ENCODE results near the gene ARFGEF2. TPM values are rescaled to one million over a fixed set of nuclear protein-coding genes. Genes with fewer than 3 reads are reported as not detected.

Gene ARFGEF2
- total RNA-seq, 1 experiment from 2014 or later = 22.2 TPM

GRCh38 chr20:49032455-49032854, 110.9 kb downstream of the ARFGEF2 start (continued):
- TF ChIP-seq ZBTB33 (IDR thresholded peaks at IDR 0.05; ENCODE audit: extremely low read depth, insufficient replicate concordance, low read length) = no peak
- no peak for TF ChIP-seq SP1 (IDR thresholded peaks at IDR 0.05; ENCODE audit: low read depth)
- TF ChIP-seq SIN3A (IDR thresholded peaks at IDR 0.05; ENCODE audit: low read depth) = no peak
- no peak for TF ChIP-seq EGR1 (IDR thresholded peaks at IDR 0.05; ENCODE audit: low read depth)
- no peak for TF ChIP-seq CTCF (IDR thresholded peaks at IDR 0.05 in 2 of 3, conservative IDR thresholded peaks at IDR 0.05 in 1 of 3; ENCODE audit: borderline replicate concordance in 1 of 3, insufficient read depth in 1 of 3, low read depth in 2 of 3, low read length in 2 of 3)
- TF ChIP-seq POLR2A (IDR thresholded peaks at IDR 0.05; ENCODE audit: borderline replicate concordance, extremely low read depth, insufficient read depth, insufficient read length) = no peak
- no peak for TF ChIP-seq TCF7L2 (IDR thresholded peaks at IDR 0.05; ENCODE audit: borderline replicate concordance, extremely low read depth, insufficient read depth, insufficient read length)
- no peak for TF ChIP-seq EZH2phosphoT487 (IDR thresholded peaks at IDR 0.05; ENCODE audit: borderline replicate concordance)

GRCh38 chr20:49034070-49034732, 112.7 kb downstream of the ARFGEF2 start:
- no peaks in the 10 kb centered on the region for H3K9me3 ChIP-seq (ENCODE audit: control insufficient read depth in 1 of 2, insufficient read depth in 1 of 2, low read depth in 1 of 2, low read length in 2 of 2)
- no peaks in the 10 kb centered on the region for H3K79me2 ChIP-seq (ENCODE audit: insufficient read depth, low read length)
- no TSS peak for BruUV-seq (replicated peaks)
- H2AFZ ChIP-seq (ENCODE audit: low read depth, low read length, poor library complexity, severe bottlenecking) = no peak overlapping the region
- DNase-seq (ENCODE audit: low read depth, low spot score) = no peak
- H3K36me3 ChIP-seq (ENCODE audit: control insufficient read depth in 1 of 2, insufficient read depth in 2 of 2, low read length in 2 of 2) = peaks cover 8 to 14% of the 10 kb centered on the region in 2 experiments
- no peak overlapping the region for H3K27ac ChIP-seq (ENCODE audit: low read depth, low read length)
- H3K4me1 ChIP-seq (ENCODE audit: control insufficient read depth in 1 of 2, insufficient read depth in 2 of 2, low read length in 2 of 2) = no peaks in the 10 kb centered on the region
- H3K9me2 ChIP-seq (ENCODE audit: insufficient read depth) = no peaks in the 10 kb centered on the region
- ChIA-PET POLR2A (no interaction called here), RAD21 (ENCODE audit: low non-redundant PET in 1 of 2, low total read pairs in 2 of 2, uncharacterized antibody in 2 of 2, unreplicated experiment in 2 of 2) (no interaction called here), CTCF (no interaction called here)
- no peak for ATAC-seq
- no peak overlapping the region for H3K4me2 ChIP-seq (ENCODE audit: low read length)
- no peak overlapping the region for H3K9ac ChIP-seq (ENCODE audit: low read length)
- H3K4me3 ChIP-seq (replicated peaks in 1 of 2; ENCODE audit: low read depth in 1 of 2, low read length in 2 of 2) = no peak overlapping the region
- intact Hi-C loops (cut with micrococcal nuclease) = no loop called here
- H4K20me1 ChIP-seq (ENCODE audit: insufficient read depth) = no peaks in the 10 kb centered on the region
- no peaks in the 10 kb centered on the region for H3K27me3 ChIP-seq (ENCODE audit: insufficient read depth, low read length)
- no peak for TF ChIP-seq POLR2A (IDR thresholded peaks at IDR 0.05; ENCODE audit: borderline replicate concordance, extremely low read depth, insufficient read depth, insufficient read length)
- no peak for TF ChIP-seq POLR2AphosphoS5 (IDR thresholded peaks at IDR 0.05; ENCODE audit: low read depth, low read length)
- TF ChIP-seq TCF7L2 (IDR thresholded peaks at IDR 0.05; ENCODE audit: borderline replicate concordance, extremely low read depth, insufficient read depth, insufficient read length) = no peak
- no peak for TF ChIP-seq EZH2 (IDR thresholded peaks at IDR 0.05)
- TF ChIP-seq RAD21 (IDR thresholded peaks at IDR 0.05; ENCODE audit: low read depth) = no peak
- TF ChIP-seq ELF1 (IDR thresholded peaks at IDR 0.05; ENCODE audit: borderline replicate concordance, low read depth) = no peak
- no peak for TF ChIP-seq EZH2phosphoT487 (IDR thresholded peaks at IDR 0.05; ENCODE audit: borderline replicate concordance)
- no peak for TF ChIP-seq ZFX (IDR thresholded peaks at IDR 0.05)
- no peak for TF ChIP-seq EGR1 (IDR thresholded peaks at IDR 0.05; ENCODE audit: low read depth)
- no peak for TF ChIP-seq ZNF274 (IDR thresholded peaks at IDR 0.05; ENCODE audit: low read depth, low read length)
- no peak for TF ChIP-seq CEBPB (IDR thresholded peaks at IDR 0.05; ENCODE audit: low read depth)
- TF ChIP-seq ATF3 (IDR thresholded peaks at IDR 0.05) = no peak
- TF ChIP-seq REST (IDR thresholded peaks at IDR 0.05; ENCODE audit: low read depth) = no peak
